ENCODE measurements around the gene RIF1.

GRCh38 chr2:151417650-151418049, 7.9 kb downstream of the RIF1 start:
- TF ChIP-seq, protein P1, sequence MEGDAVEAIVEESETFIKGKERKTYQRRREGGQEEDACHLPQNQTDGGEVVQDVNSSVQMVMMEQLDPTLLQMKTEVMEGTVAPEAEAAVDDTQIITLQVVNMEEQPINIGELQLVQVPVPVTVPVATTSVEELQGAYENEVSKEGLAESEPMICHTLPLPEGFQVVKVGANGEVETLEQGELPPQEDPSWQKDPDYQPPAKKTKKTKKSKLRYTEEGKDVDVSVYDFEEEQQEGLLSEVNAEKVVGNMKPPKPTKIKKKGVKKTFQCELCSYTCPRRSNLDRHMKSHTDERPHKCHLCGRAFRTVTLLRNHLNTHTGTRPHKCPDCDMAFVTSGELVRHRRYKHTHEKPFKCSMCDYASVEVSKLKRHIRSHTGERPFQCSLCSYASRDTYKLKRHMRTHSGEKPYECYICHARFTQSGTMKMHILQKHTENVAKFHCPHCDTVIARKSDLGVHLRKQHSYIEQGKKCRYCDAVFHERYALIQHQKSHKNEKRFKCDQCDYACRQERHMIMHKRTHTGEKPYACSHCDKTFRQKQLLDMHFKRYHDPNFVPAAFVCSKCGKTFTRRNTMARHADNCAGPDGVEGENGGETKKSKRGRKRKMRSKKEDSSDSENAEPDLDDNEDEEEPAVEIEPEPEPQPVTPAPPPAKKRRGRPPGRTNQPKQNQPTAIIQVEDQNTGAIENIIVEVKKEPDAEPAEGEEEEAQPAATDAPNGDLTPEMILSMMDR (IDR thresholded peaks at IDR 0.05): no peak
- TF ChIP-seq POLR2A (IDR thresholded peaks at IDR 0.05): no peak
